Suprapubic skin (tissue), 4 donors: ENCODE data around the gene MORC1.

Experiments used
- CTCF ChIP-seq, 2 donors: fragments of 200-600 bp in 1 of 2; fragments of 450-650 bp in 1 of 2; sonication (generic) in 1 of 2; IDR thresholded peaks; one replicate each; pipeline ENCODE4 v1.5.1; 2016 to 2019; ENCODE audit warnings: antibody characterized with exemption in 2 of 2, mild to moderate bottlenecking in 1 of 2, moderate library complexity in 1 of 2
- EP300 ChIP-seq: sonication (generic); formaldehyde crosslinking; IDR thresholded peaks from one replicate; pipeline ENCODE4 v1.6.1; 2017; ENCODE audit warnings: antibody characterized with exemption
- POLR2A ChIP-seq, 2 donors: fragments of 450-650 bp; IDR thresholded peaks; one replicate each; pipeline ENCODE4 v1.6.1; 2017; ENCODE audit warnings: antibody characterized with exemption in 2 of 2, mild to moderate bottlenecking in 2 of 2, moderate library complexity in 2 of 2
- POLR2AphosphoS5 ChIP-seq, 3 donors: sonication (generic); formaldehyde crosslinking; IDR thresholded peaks; one replicate each; pipeline ENCODE4 v1.6.1; 2017; ENCODE audit warnings: antibody characterized with exemption in 3 of 3

GRCh38 chr3:109161487-109162123 lies 43.7 kb upstream of the MORC1 start:
- TF ChIP-seq CTCF (IDR thresholded peaks at IDR 0.05) (no peak), POLR2A (IDR thresholded peaks at IDR 0.05) (no peak), POLR2AphosphoS5 (IDR thresholded peaks at IDR 0.05) (no peak), EP300 (no peak)
